ENCODE measurements around the gene ZC3HAV1. TPM values are rescaled to one million over a fixed set of nuclear protein-coding genes. Genes with fewer than 3 reads are reported as not detected.

ZC3HAV1 gene
- total and polyA plus RNA-seq, 9 of the 15 experiments (the other 6 are each of a cell fraction or from before 2014, with no cell fraction given), result 11.9 to 40.5 (median 23.9) TPM

- TF ChIP-seq RERE (CRISPR knock-in tag; IDR thresholded peaks at IDR 0.05; ENCODE audit: borderline replicate concordance) (0 out of 2 replicates have a peak, but pooled peaks have one; percentile 71), NKRF (IDR thresholded peaks at IDR 0.05; ENCODE audit: borderline replicate concordance) (peak; percentile 98), CUX1 (CRISPR knock-in tag; IDR thresholded peaks at IDR 0.05) (no peak), SIRT6 (IDR thresholded peaks at IDR 0.05; ENCODE audit: low read depth, low read length) (no peak), ARID1B (IDR thresholded peaks at IDR 0.05) (peak; percentile 76), OTX1 (CRISPR knock-in tag; IDR thresholded peaks at IDR 0.05) (peak; percentile 99), SAP30 (IDR thresholded peaks at IDR 0.05; ENCODE audit: borderline replicate concordance, insufficient read depth, low read depth, low read length, poor library complexity, severe bottlenecking) (no peak), ZNF592 (IDR thresholded peaks at IDR 0.05) (no peak), ZZZ3 (IDR thresholded peaks at IDR 0.05) (peak; percentile 91)
Observed at GRCh38 chr7:139111811-139112301, 2.3 kb upstream of the ZC3HAV1 start (continued).

All from K562 (cell line).